C4-2B (cell line): ENCODE results near the gene ZNF132.

Experiments
- H3K27ac ChIP-seq: fragments of 450-650 bp; 2 replicates; pipeline ENCODE4 v1.5.1; 2017
- CTCF ChIP-seq: fragments of 450-650 bp; conservative IDR thresholded peaks from 2 replicates; pipeline ENCODE4 v1.5.1; 2017; ENCODE audit warnings: mild to moderate bottlenecking
- ZFX ChIP-seq: fragments of 450-650 bp; IDR thresholded peaks from 2 replicates; pipeline ENCODE4 v1.6.1; 2017

The ZNF132 gene

GRCh38 chr19:58395220-58395978 lies 44.6 kb downstream of the ZNF132 start, which contains the start of gene RNF225:
TSS of gene RNF225 (plus strand) at chr19:58395656. CDS start at chr19:58396090, 434 bp downstream.
- TF ChIP-seq ZFX (no peak), CTCF (no peak)
- H3K27ac ChIP-seq, result peak within 1 kb of the TSS; percentile 62

GRCh38 chr19:58394821-58395219 lies 45.1 kb downstream of the ZNF132 start:
- peak overlapping the region; percentile 62 for H3K27ac ChIP-seq
- TF ChIP-seq ZFX, result no peak
- no peak for TF ChIP-seq CTCF

GRCh38 chr19:58393725-58394033 lies 46.3 kb downstream of the ZNF132 start:
- H3K27ac ChIP-seq, result no peak overlapping the region
- TF ChIP-seq CTCF (no peak), ZFX (no peak)

GRCh38 chr19:58392945-58393724 lies 46.8 kb downstream of the ZNF132 start:
- H3K27ac ChIP-seq, result no peak overlapping the region
- TF ChIP-seq ZFX (no peak), CTCF (no peak)

GRCh38 chr19:58388175-58388526 lies 51.8 kb downstream of the ZNF132 start:
- TF ChIP-seq CTCF (no peak), ZFX (no peak)

GRCh38 chr19:58387338-58388174 lies 52.4 kb downstream of the ZNF132 start:
- H3K27ac ChIP-seq, result peak overlapping the region; percentile 99
- no peak for TF ChIP-seq CTCF
- no peak for TF ChIP-seq ZFX

More at GRCh38 chr19:58388175-58388526, 51.8 kb downstream of the ZNF132 start:
- H3K27ac ChIP-seq, result peak overlapping the region; percentile 99
